H9 (cell line): ENCODE results near the gene DBH. TPM values are rescaled to one million over a fixed set of nuclear protein-coding genes. Genes with fewer than 3 reads are reported as not detected.

Experiments
- DNase-seq: peaks from one replicate; pipeline ENCODE4 v3.0.0-alpha.2; 2017
- H2AFZ ChIP-seq: one replicate; pipeline ENCODE4 v1.6.1; 2013; ENCODE audit warnings: mild to moderate bottlenecking, low read length, control low read depth, moderate library complexity
- H2AK5ac ChIP-seq: 2 replicates; pipeline ENCODE4 v1.6.1; 2013; ENCODE audit warnings: low read length, control low read depth, mixed read lengths; ENCODE audit not compliant: insufficient read length
- H2BK120ac ChIP-seq: one replicate; pipeline ENCODE4 v1.6.1; 2013; ENCODE audit warnings: low read depth, mild to moderate bottlenecking, low read length, control low read depth, inconsistent platforms; ENCODE audit not compliant: poor library complexity, severe bottlenecking
- H2BK12ac ChIP-seq: 2 replicates; pipeline ENCODE4 v1.6.1; 2013; ENCODE audit warnings: low read length, control low read depth, mixed read lengths, low read depth; ENCODE audit not compliant: insufficient read length
- H2BK15ac ChIP-seq: 2 replicates; pipeline ENCODE4 v1.6.1; 2013; ENCODE audit warnings: low read depth, low read length, control low read depth
- H2BK20ac ChIP-seq: one replicate; pipeline ENCODE4 v1.6.1; 2013; ENCODE audit warnings: low read depth, mild to moderate bottlenecking, low read length, control low read depth, inconsistent platforms; ENCODE audit not compliant: poor library complexity, severe bottlenecking
- H2BK5ac ChIP-seq: 2 replicates; pipeline ENCODE4 v1.6.1; 2013; ENCODE audit warnings: low read length, control low read depth, mixed read lengths; ENCODE audit not compliant: insufficient read length
- H3K14ac ChIP-seq: 2 replicates; pipeline ENCODE4 v1.6.1; 2013; ENCODE audit warnings: low read length, control low read depth; ENCODE audit not compliant: insufficient read depth
- H3K18ac ChIP-seq: 2 replicates; pipeline ENCODE4 v1.6.1; 2013; ENCODE audit warnings: low read depth, mild to moderate bottlenecking, mixed read lengths, low read length, control low read depth; ENCODE audit not compliant: insufficient read length
- H3K23ac ChIP-seq: 2 replicates; pipeline ENCODE4 v1.6.1; 2013; ENCODE audit warnings: low read length, control low read depth, mixed read lengths, low read depth; ENCODE audit not compliant: insufficient read length
- H3K23me2 ChIP-seq: 2 replicates; pipeline ENCODE4 v1.6.1; 2013; ENCODE audit warnings: low read depth, mild to moderate bottlenecking, mixed read lengths, low read length, control low read depth; ENCODE audit not compliant: insufficient read length, poor library complexity, severe bottlenecking
- H3K27ac ChIP-seq: 2 replicates; pipeline ENCODE4 v1.5.1; 2013; ENCODE audit warnings: low read length, control low read depth, mixed read lengths, low read depth; ENCODE audit not compliant: insufficient read length
- H3K27me3 ChIP-seq: 2 replicates; pipeline ENCODE4 v1.6.1; 2013; ENCODE audit warnings: low read length, control low read depth, inconsistent platforms; ENCODE audit not compliant: insufficient read depth
- H3K4ac ChIP-seq: 2 replicates; pipeline ENCODE4 v1.6.1; 2013; ENCODE audit warnings: low read depth, mild to moderate bottlenecking, control low read depth, inconsistent platforms, low read length, moderate library complexity
- H3K4me1 ChIP-seq: 2 replicates; pipeline ENCODE4 v1.6.1; 2013; ENCODE audit warnings: low read length, control low read depth, inconsistent platforms; ENCODE audit not compliant: insufficient read depth
- H3K4me2 ChIP-seq: 2 replicates; pipeline ENCODE4 v1.6.1; 2013; ENCODE audit warnings: low read length, control low read depth, mixed read lengths; ENCODE audit not compliant: insufficient read length, insufficient read depth
- H3K56ac ChIP-seq: 2 replicates; pipeline ENCODE4 v1.6.1; 2013; ENCODE audit warnings: low read depth, mild to moderate bottlenecking, mixed read lengths, low read length, control low read depth; ENCODE audit not compliant: insufficient read length
- H3K79me1 ChIP-seq: 2 replicates; pipeline ENCODE4 v1.6.1; 2013; ENCODE audit warnings: low read depth, mild to moderate bottlenecking, moderate library complexity, low read length, control low read depth, inconsistent platforms; ENCODE audit not compliant: insufficient read depth, poor library complexity, severe bottlenecking
- H3K79me2 ChIP-seq: 2 replicates; pipeline ENCODE4 v1.6.1; 2013; ENCODE audit warnings: low read length, control low read depth, inconsistent platforms; ENCODE audit not compliant: insufficient read depth
- H3K9ac ChIP-seq: 2 replicates; pipeline ENCODE4 v1.6.1; 2013; ENCODE audit warnings: low read length, control low read depth, mixed read lengths; ENCODE audit not compliant: insufficient read length; ENCODE audit errors: extremely low read depth
- H3K9me3 ChIP-seq: one replicate; pipeline ENCODE4 v1.6.1; 2013; ENCODE audit warnings: low read depth, low read length, inconsistent platforms; ENCODE audit not compliant: control insufficient read depth
- H3T11ph ChIP-seq: one replicate; pipeline ENCODE4 v1.6.1; 2013; ENCODE audit warnings: mild to moderate bottlenecking, low read length, control low read depth, inconsistent platforms
- H4K20me1 ChIP-seq: one replicate; pipeline ENCODE4 v1.6.1; 2013; ENCODE audit not compliant: control insufficient read depth, insufficient read length, insufficient read depth
- H4K5ac ChIP-seq: 2 replicates; pipeline ENCODE4 v1.6.1; 2013; ENCODE audit warnings: low read depth, mild to moderate bottlenecking, mixed read lengths, low read length, control low read depth; ENCODE audit not compliant: insufficient read length
- H4K8ac ChIP-seq: replicated peaks from 2 replicates; pipeline ENCODE4 v1.6.1; 2013; ENCODE audit warnings: low read length, control low read depth, mixed read lengths, low read depth; ENCODE audit not compliant: insufficient read length
- H4K91ac ChIP-seq: 2 replicates; pipeline ENCODE4 v1.6.1; 2013; ENCODE audit warnings: low read depth, mild to moderate bottlenecking, moderate library complexity, mixed read lengths, low read length, control low read depth; ENCODE audit not compliant: insufficient read length
- H3K27ac Mint-ChIP-seq, 3 experiments: 2 replicates in 2 of 3; 3 replicates in 1 of 3; pipeline ENCODE4 v1.8.0; 2020 to 2021; ENCODE audit warnings: mixed read lengths in 3 of 3, mild to moderate bottlenecking in 1 of 3, moderate library complexity in 1 of 3
- H3K27me3 Mint-ChIP-seq: 2 replicates; pipeline ENCODE4 v1.8.0; 2021; ENCODE audit warnings: low read depth, mild to moderate bottlenecking, moderate library complexity, mixed read lengths
- H3K36me3 Mint-ChIP-seq, 3 experiments: 2 replicates in 2 of 3; 3 replicates in 1 of 3; pipeline ENCODE4 v1.8.0; 2020 to 2021; ENCODE audit warnings: low read depth in 3 of 3, mixed read lengths in 3 of 3; ENCODE audit not compliant: insufficient read depth in 1 of 3
- H3K4me1 Mint-ChIP-seq, 2 experiments: 2 replicates each; pipeline ENCODE4 v1.8.0; 2020; ENCODE audit warnings: mixed read lengths in 2 of 2
- H3K4me3 Mint-ChIP-seq, 2 experiments: 2 replicates in 1 of 2; 3 replicates in 1 of 2; pipeline ENCODE4 v1.8.0; 2020 to 2021; ENCODE audit warnings: mild to moderate bottlenecking in 2 of 2, mixed read lengths in 2 of 2, moderate library complexity in 1 of 2
- H3K9me3 Mint-ChIP-seq, 2 experiments: 2 replicates in 1 of 2; 3 replicates in 1 of 2; pipeline ENCODE4 v1.8.0; 2020; ENCODE audit warnings: mild to moderate bottlenecking in 2 of 2, mixed read lengths in 2 of 2, moderate library complexity in 1 of 2
- CTCF ChIP-seq: fragments of 200-600 bp; sonication (generic); conservative IDR thresholded peaks from 3 replicates; pipeline ENCODE4 v1.8.0; 2021; ENCODE audit warnings: antibody characterized with exemption, mild to moderate bottlenecking
- WGBS: extraction: QIAGEN DNeasy Blood & Tissue Kit; methylation state at CpG from one replicate; pipeline ENCODE4 v1.1.7; 2013; ENCODE audit warnings: missing lambda C conversion rate, low lambda C conversion rate, mixed read lengths; ENCODE audit not compliant: insufficient read length; ENCODE audit errors: extremely low coverage; 5-methylcytosine and 5-hydroxymethylcytosine counted together
- total RNA-seq: library from RNA; stranded (reverse); gene quantifications from 2 replicates; pipeline ENCODE4 v1.2.1, GENCODE V29; 2021

Gene DBH
- total RNA-seq, 1 experiment from 2014 or later: not detected

- Histone ChIP-seq H4K5ac (no peak overlapping the region), H2AK5ac (no peak overlapping the region), H3K9ac (no peak overlapping the region), H3K79me1 (no peaks in the 10 kb centered on the region), H2BK15ac (no peak overlapping the region), H2BK5ac (no peak overlapping the region), H4K91ac (no peak overlapping the region), H3K27me3 (no peaks in the 10 kb centered on the region), H2AFZ (no peak overlapping the region), H3K27ac (no peak overlapping the region), H3K4me2 (no peak overlapping the region), H3K23ac (no peak overlapping the region), H2BK20ac (no peak overlapping the region), H2BK12ac (no peak overlapping the region), H3K56ac (no peak overlapping the region), H3K79me2 (no peaks in the 10 kb centered on the region), H4K8ac (no peak overlapping the region), H3T11ph (no peak overlapping the region), H3K18ac (no peak overlapping the region), H3K4me1 (no peaks in the 10 kb centered on the region; the same call in 1 of the 2 replicates), H3K23me2 (no peaks in the 10 kb centered on the region), H3K14ac (no peak overlapping the region; the same call in 1 of the 2 replicates), H2BK120ac (no peak overlapping the region), H4K20me1 (no peaks in the 10 kb centered on the region), H3K4ac (no peak overlapping the region), H3K9me3 (no peaks in the 10 kb centered on the region)
- no peak for TF ChIP-seq CTCF
- peaks cover 3% of the 10 kb centered on the region for H3K27me3 Mint-ChIP-seq
- peaks cover 20 to 33% of the 10 kb centered on the region in 2 experiments for H3K4me1 Mint-ChIP-seq
- H3K9me3 Mint-ChIP-seq: peaks cover 3 to 4% of the 10 kb centered on the region in 2 experiments
- no peak for DNase-seq
- no peak overlapping the region for H3K27ac Mint-ChIP-seq
- peaks cover 0 to 2% (median 2%) of the 10 kb centered on the region in 3 experiments; a peak in 2 of 7 replicates for H3K36me3 Mint-ChIP-seq
- WGBS: no CpG with 5 or more reads among the region's 6 CpGs
- no peak overlapping the region for H3K4me3 Mint-ChIP-seq
These were observed 48.7 kb upstream of the DBH start for GRCh38 chr9:133587466-133587865.
